Activated CD8-positive, alpha-beta T cell treated with anti-CD3 and anti-CD28 coated beads for 36 hours (primary cell): ENCODE measurements around the gene TMEM151A. TPM values are rescaled to one million over a fixed set of nuclear protein-coding genes. Genes with fewer than 3 reads are reported as not detected.

Experiments
- ATAC-seq: fragments of 200-7000 bp; cut with Tn5 transposase; one replicate; pipeline ENCODE4 v1.10.0; 2021; ENCODE audit warnings: mild to moderate bottlenecking, moderate library complexity
- CTCF ChIA-PET: fragments of 350-600 bp; sonication (Branson Sonifier 250); formaldehyde crosslinking; loops from one replicate; lab custom pipeline; 2021; ENCODE audit warnings: antibody characterized with exemption; lab: Charles Lee
- POLR2A ChIA-PET: fragments of 350-600 bp; sonication (Branson Sonifier 250); formaldehyde crosslinking; loops from one replicate; lab custom pipeline; 2021; ENCODE audit warnings: antibody characterized with exemption; lab: Charles Lee
- DNase-seq: peaks from one replicate; pipeline ENCODE4 v3.0.0-alpha.2; 2020
- H3K27ac Mint-ChIP-seq: one replicate; pipeline ENCODE4 v1.8.0; 2021; ENCODE audit warnings: mild to moderate bottlenecking, mixed read lengths
- H3K27me3 Mint-ChIP-seq: one replicate; pipeline ENCODE4 v1.8.0; 2021; ENCODE audit warnings: mixed read lengths
- H3K36me3 Mint-ChIP-seq: one replicate; pipeline ENCODE4 v1.8.0; 2021; ENCODE audit warnings: low read depth, mixed read lengths
- H3K4me1 Mint-ChIP-seq: one replicate; pipeline ENCODE4 v1.8.0; 2021; ENCODE audit warnings: low read depth, mixed read lengths
- H3K4me3 Mint-ChIP-seq: one replicate; pipeline ENCODE4 v1.8.0; 2021; ENCODE audit warnings: mild to moderate bottlenecking, moderate library complexity, mixed read lengths
- H3K9me3 Mint-ChIP-seq: one replicate; pipeline ENCODE4 v1.8.0; 2021; ENCODE audit warnings: mixed read lengths
- CTCF ChIP-seq: fragments of 200-600 bp; IDR thresholded peaks from one replicate; pipeline ENCODE4 v1.8.0; 2022; ENCODE audit warnings: antibody characterized with exemption, mild to moderate bottlenecking
- intact Hi-C: fragments of 100-400 bp; cut with micrococcal nuclease; formaldehyde crosslinking; loops from one replicate; pipeline ENCODE4 v1.10.0; 2022
- total RNA-seq, 2 experiments: library from RNA; stranded (reverse); gene quantifications; one replicate each; pipeline ENCODE4 v1.2.3, GENCODE V29; 2021

TMEM151A gene
- total RNA-seq, 2 experiments from 2014 or later, result not detected

DNA sequence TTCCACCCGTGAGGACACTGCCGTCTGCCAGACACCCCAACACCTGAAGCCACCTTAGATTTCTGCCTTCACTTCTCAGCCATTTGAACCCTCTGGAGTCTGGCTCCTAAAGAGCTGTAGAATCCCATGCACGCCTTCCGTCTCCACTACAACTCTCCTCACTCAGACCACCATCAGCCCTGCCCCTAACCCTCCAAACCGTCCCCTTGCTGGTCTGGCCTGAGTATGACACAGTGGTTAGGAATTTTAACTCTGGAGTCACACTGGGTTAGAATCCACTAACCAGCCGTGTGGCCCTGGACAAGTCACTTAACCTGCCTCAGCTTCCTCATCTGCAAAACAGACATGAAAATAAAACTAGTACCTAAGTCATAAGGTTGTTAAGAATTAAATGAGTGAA lies 10.7 kb upstream of the TMEM151A start:
- Mint-ChIP-seq H3K36me3 (peaks cover 7% of the 10 kb centered on the region), H3K4me3 (no peak overlapping the region), H3K27ac (no peak overlapping the region), H3K27me3 (peaks cover 1% of the 10 kb centered on the region), H3K9me3 (no peaks in the 10 kb centered on the region), H3K4me1 (peaks cover 22% of the 10 kb centered on the region)
- no peak for DNase-seq
- intact Hi-C loops, result loop anchor here (5.0 kb wide), 1 partner anchor 59 kb away; no protein-coding TSS in a partner anchor
- CTCF ChIA-PET, result interaction anchor here (1.0 to 3.8 kb wide), 6 partner anchors 8 to 501 kb away, joined by 3 to 37 read pairs (median 5); partner anchors contain the start of genes RAB1B and YIF1A
- POLR2A ChIA-PET, result interaction anchor here (0.8 to 7.8 kb wide), 5 partner anchors 11 to 43 kb away, joined by 3 to 76 read pairs (median 4); partner anchors contain the start of gene RAB1B
- TF ChIP-seq CTCF, result no peak
- ATAC-seq, result no peak

DNA sequence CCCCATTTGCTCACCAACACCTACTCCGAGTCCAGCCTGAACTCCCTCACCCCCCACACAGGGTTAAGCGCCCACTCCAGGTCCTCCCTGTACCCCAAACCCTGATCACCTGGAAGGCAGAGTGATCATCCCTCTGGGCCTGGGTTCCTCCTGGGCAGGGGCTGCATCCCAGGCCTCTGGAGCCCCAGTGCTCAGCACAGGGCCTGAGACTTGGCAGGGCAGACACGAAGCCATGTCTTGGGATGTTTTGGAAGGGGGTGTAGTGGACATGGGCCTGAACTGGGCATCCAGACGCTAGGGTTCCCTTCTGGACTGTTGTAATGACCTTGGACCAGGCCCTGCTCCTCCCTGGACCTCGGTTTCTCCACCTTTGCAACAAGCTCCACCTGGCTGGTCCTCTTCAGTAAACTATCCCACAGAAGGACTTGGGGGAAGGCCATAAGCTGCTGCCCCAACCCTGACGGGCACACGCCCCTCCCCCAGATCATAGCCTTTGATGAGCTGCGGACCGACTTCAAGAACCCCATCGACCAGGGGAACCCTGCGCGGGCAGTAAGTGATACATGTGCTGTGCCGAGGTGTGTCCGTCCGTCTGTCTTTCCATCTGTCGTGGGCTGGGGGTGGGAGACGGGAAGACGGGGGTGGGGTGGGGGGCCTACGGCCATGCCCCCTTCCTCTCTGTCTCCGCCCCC lies 9.8 kb upstream of the TMEM151A start:
- Mint-ChIP-seq H3K27me3 (peaks cover 1% of the 10 kb centered on the region), H3K27ac (no peak overlapping the region), H3K4me3 (peak overlapping the region; percentile 19), H3K9me3 (no peaks in the 10 kb centered on the region), H3K36me3 (peaks cover 2% of the 10 kb centered on the region), H3K4me1 (peaks cover 25% of the 10 kb centered on the region)
- ATAC-seq (peak; percentile 17), DNase-seq (no peak)
- TF ChIP-seq CTCF, result no peak
- POLR2A ChIA-PET, result interaction anchor here (0.7 to 7.8 kb wide), 6 partner anchors 9 to 63 kb away, joined by 3 to 76 read pairs (median 4); partner anchors contain the start of genes BRMS1, RAB1B and TMEM151A
- CTCF ChIA-PET, result interaction anchor here (0.7 to 3.8 kb wide), 13 partner anchors 9 to 502 kb away, joined by 3 to 37 read pairs (median 5); partner anchors contain the start of genes B4GAT1, CD248, RAB1B and TMEM151A
- intact Hi-C loops, result loop anchor here (5.0 kb wide), 1 partner anchor 60 kb away; no protein-coding TSS in a partner anchor

- POLR2A ChIA-PET, result interaction anchor here (0.6 to 7.8 kb wide), 6 partner anchors 8 to 62 kb away, joined by 3 to 76 read pairs (median 4); partner anchors contain the start of genes BRMS1, RAB1B and TMEM151A
These were observed 8.9 kb upstream of the TMEM151A start for GRCh38 chr11:66282468-66283455.

More at GRCh38 chr11:66282468-66283455, 8.9 kb upstream of the TMEM151A start:
- intact Hi-C loops, result loop anchor here (5.0 kb wide), 1 partner anchor 60 kb away; no protein-coding TSS in a partner anchor
- TF ChIP-seq CTCF, result peak; percentile 91
- peaks cover 33% of the 10 kb centered on the region for H3K4me1 Mint-ChIP-seq
- CTCF ChIA-PET, result interaction anchor here (0.6 to 3.8 kb wide), 17 partner anchors 8 to 106 kb away, joined by 3 to 37 read pairs (median 5); partner anchors contain the start of genes B4GAT1, CD248, RAB1B and TMEM151A
- H3K36me3 Mint-ChIP-seq, result peaks cover 2% of the 10 kb centered on the region
- H3K27ac Mint-ChIP-seq, result peak overlapping the region; percentile 38
- peak overlapping the region; percentile 19 for H3K4me3 Mint-ChIP-seq
- H3K9me3 Mint-ChIP-seq, result no peaks in the 10 kb centered on the region
- DNase-seq (peak; percentile 100), ATAC-seq (peak; percentile 89)
- H3K27me3 Mint-ChIP-seq, result peaks cover 1% of the 10 kb centered on the region
